Measurements from ENCODE around the gene NUP88. TPM values are rescaled to one million over a fixed set of nuclear protein-coding genes. Genes with fewer than 3 reads are reported as not detected.

The NUP88 gene
- total RNA-seq (10 to 100 TPM; 43.2 to 56.5 TPM), polyA plus RNA-seq (10 to 100 TPM; 28.2 to 50.7 TPM)
- long read RNA-seq, donor 1, transcript NUP88-207 (17 exons, 2,916 nt), result major isoform, 49 of 91 reads
- long read RNA-seq, donor 1, partial matches to known transcripts, result 26 of 91 reads
- long read RNA-seq, donor 1, other reads (novel, unspliced or antisense), result 14 of 91 reads
- long read RNA-seq, donor 2, transcript NUP88-207 (17 exons, 2,916 nt), result major isoform, 6 of 20 reads
- long read RNA-seq, donor 2, partial matches to known transcripts, result 2 of 20 reads
- long read RNA-seq, donor 2, other reads (novel, unspliced or antisense), result 12 of 20 reads

DNA sequence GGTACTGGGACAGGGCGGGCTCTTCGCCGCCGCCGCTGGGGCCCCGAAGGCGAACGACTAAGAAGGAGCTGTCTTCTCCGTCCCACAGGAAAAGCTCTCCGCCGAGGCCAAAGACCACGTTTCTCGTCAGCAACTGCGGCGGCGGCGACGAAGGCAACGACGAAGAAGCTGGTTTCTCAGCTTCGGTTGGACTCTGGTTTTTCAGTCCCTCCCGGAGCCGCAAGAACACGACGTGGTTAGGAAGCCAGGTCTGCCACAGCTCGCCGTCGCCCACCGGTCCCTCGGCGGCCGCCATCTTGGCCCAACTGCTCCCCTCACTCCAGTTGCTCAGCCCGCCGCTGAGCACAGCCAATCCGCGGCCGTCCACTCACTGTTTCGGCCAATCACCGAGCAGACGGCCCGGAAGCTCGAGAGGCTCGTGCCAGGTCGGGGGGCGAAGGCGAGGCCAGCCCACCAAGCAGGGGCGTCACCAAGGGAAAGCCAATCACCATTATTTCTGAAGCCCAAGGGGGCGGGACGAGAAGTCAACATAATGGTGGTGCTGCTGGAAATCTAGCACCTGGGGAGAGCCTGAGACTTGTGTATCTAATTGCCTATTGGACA is at the start of gene NUP88:
TSS of gene NUP88 (minus strand) at position 307 of the 603 bp plus-strand sequence. CDS start at position 295, 12 bp downstream.
- no peaks in the 10 kb centered on the region for H3K27me3 ChIP-seq (ENCODE audit: control insufficient read depth in 1 of 2, insufficient read depth in 2 of 2, low read length in 1 of 2)
- peak; percentile 98 to 99 for DNase-seq
- H3K36me3 ChIP-seq (ENCODE audit: control insufficient read depth in 1 of 2, insufficient read depth in 2 of 2, low read length in 1 of 2), result no peaks in the 10 kb centered on the region
- intact Hi-C loops (cut with DNase I), result loop anchor here in 1 of 2 donors (1.0 kb wide), 1 partner anchor 20 kb away; the partner anchor contains the start of gene C1QBP
- H3K4me1 ChIP-seq (ENCODE audit: control insufficient read depth in 1 of 2, insufficient read depth in 2 of 2, low read length in 2 of 2), result peaks cover 0 to 4% of the 10 kb centered on the region in 2 donors
- H3K4me3 ChIP-seq (ENCODE audit: low read length in 2 of 2), result peak within 1 kb of the TSS; percentile 31 to 83
- peak within 1 kb of the TSS in 1 of 2 donors; percentile 46 for H3K27ac ChIP-seq (ENCODE audit: low read depth in 1 of 2, low read length in 2 of 2)
- H3K9me3 ChIP-seq (ENCODE audit: control insufficient read depth, low read length), result no peaks in the 10 kb centered on the region
- 0% methylated on average over 49 of the region's 49 CpGs for WGBS, 2 donors
- ATAC-seq (ENCODE audit: low FRiP score), result peak; percentile 99

DNA sequence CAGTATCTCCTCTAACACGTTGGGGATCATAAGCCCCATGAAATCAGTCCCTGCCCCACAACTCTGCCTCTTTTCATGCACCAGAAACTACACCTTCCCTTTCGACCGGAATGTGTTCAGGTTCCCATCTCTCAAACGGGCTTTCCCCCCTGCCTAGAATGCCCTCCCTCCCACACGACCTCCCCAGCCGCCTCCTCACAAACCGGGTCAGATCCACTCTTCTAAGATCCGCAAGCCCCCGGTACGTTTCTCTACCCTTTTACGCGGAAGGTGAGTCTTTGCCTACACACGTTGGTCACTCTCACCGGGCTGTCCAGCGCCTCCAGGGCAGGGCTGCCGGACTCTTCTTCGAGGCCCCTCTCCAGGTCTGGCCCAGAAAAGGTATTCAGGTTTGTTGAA is 48.6 kb upstream of the NUP88 start:
- H3K9me3 ChIP-seq (ENCODE audit: control insufficient read depth, low read length), result no peaks in the 10 kb centered on the region
- 0% methylated on average over 17 of the region's 17 CpGs for WGBS, 2 donors
- DNase-seq (no peak), ATAC-seq (ENCODE audit: low FRiP score) (no peak)
- H3K4me1 ChIP-seq (ENCODE audit: control insufficient read depth in 1 of 2, insufficient read depth in 2 of 2, low read length in 2 of 2), result peaks cover 0 to 7% of the 10 kb centered on the region in 2 donors
- no peaks in the 10 kb centered on the region for H3K36me3 ChIP-seq (ENCODE audit: control insufficient read depth in 1 of 2, insufficient read depth in 2 of 2, low read length in 1 of 2)
- no peaks in the 10 kb centered on the region for H3K27me3 ChIP-seq (ENCODE audit: control insufficient read depth in 1 of 2, insufficient read depth in 2 of 2, low read length in 1 of 2)
- H3K27ac ChIP-seq (ENCODE audit: low read depth in 1 of 2, low read length in 2 of 2), result no peak overlapping the region
- intact Hi-C loops (cut with DNase I), result loop anchor here (2.0 kb wide), 1 partner anchor 19 kb away; the partner anchor contains the start of genes DERL2 (in 2 of the 2) and MIS12 (in 2 of the 2)
- H3K4me3 ChIP-seq (ENCODE audit: low read length in 2 of 2), result peak overlapping the region; percentile 61 to 80

DNA sequence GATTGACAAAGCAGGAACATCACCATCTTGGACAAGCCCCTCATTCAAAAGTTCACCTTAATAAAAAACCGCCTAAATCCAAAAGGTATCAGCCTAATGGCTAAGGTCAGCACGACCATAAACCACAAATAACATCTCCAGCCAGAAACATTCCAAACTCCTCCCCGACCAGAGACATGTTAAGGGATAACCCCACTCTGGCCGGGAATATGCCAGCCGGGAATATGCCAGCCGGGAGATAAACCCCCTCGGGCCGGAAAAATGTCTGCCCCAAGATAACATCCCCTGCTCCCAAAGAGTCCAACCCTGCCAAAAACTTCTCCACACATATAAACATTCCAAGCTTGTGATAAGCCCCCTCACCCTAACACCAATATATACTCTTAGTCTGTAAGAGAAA is 48.0 kb upstream of the NUP88 start:
- no peak overlapping the region for H3K27ac ChIP-seq (ENCODE audit: low read depth in 1 of 2, low read length in 2 of 2)
- H3K36me3 ChIP-seq (ENCODE audit: control insufficient read depth in 1 of 2, insufficient read depth in 2 of 2, low read length in 1 of 2), result no peaks in the 10 kb centered on the region
- peaks cover 0 to 7% of the 10 kb centered on the region in 2 donors for H3K4me1 ChIP-seq (ENCODE audit: control insufficient read depth in 1 of 2, insufficient read depth in 2 of 2, low read length in 2 of 2)
- no peaks in the 10 kb centered on the region for H3K27me3 ChIP-seq (ENCODE audit: control insufficient read depth in 1 of 2, insufficient read depth in 2 of 2, low read length in 1 of 2)
- intact Hi-C loops (cut with DNase I), result no loop called here
- WGBS, 2 donors, result 3 to 4% methylated on average over 8 of the region's 8 CpGs
- H3K4me3 ChIP-seq (ENCODE audit: low read length in 2 of 2), result peak overlapping the region in 1 of 2 donors; percentile 80
- DNase-seq, result no peak
- no peak for ATAC-seq (ENCODE audit: low FRiP score)
- H3K9me3 ChIP-seq (ENCODE audit: control insufficient read depth, low read length), result no peaks in the 10 kb centered on the region

DNA sequence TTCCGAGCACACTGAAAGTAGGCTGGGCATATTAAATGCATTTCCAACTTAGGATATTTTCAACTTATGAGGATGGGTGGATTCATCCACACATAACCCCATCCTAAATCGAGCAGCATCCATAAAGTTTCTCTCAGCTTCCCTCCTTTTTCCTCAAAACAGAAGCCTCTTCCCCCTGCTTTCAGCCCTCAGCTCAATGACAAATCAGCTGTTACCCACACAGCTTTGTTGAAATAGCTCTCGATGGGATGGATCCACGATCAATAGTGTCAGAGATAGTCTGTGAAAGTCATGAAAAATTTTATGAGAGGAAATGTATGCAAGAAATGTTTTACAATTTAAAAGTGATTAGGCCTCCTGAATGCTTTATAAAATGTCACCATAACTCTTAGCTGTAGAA is 46.8 kb upstream of the NUP88 start:
- intact Hi-C loops (cut with DNase I), result no loop called here
- WGBS, 2 donors, result 91% methylated on average over 4 of the region's 4 CpGs
- Histone ChIP-seq H3K27me3 (ENCODE audit: control insufficient read depth in 1 of 2, insufficient read depth in 2 of 2, low read length in 1 of 2) (no peaks in the 10 kb centered on the region), H3K9me3 (ENCODE audit: control insufficient read depth, low read length) (no peaks in the 10 kb centered on the region), H3K36me3 (ENCODE audit: control insufficient read depth in 1 of 2, insufficient read depth in 2 of 2, low read length in 1 of 2) (peaks cover 0 to 2% of the 10 kb centered on the region in 2 donors), H3K4me1 (ENCODE audit: control insufficient read depth in 1 of 2, insufficient read depth in 2 of 2, low read length in 2 of 2) (peaks cover 0 to 7% of the 10 kb centered on the region in 2 donors), H3K4me3 (ENCODE audit: low read length in 2 of 2) (no peak overlapping the region), H3K27ac (ENCODE audit: low read depth in 1 of 2, low read length in 2 of 2) (no peak overlapping the region)
- no peak for DNase-seq
- ATAC-seq (ENCODE audit: low FRiP score), result no peak

DNA sequence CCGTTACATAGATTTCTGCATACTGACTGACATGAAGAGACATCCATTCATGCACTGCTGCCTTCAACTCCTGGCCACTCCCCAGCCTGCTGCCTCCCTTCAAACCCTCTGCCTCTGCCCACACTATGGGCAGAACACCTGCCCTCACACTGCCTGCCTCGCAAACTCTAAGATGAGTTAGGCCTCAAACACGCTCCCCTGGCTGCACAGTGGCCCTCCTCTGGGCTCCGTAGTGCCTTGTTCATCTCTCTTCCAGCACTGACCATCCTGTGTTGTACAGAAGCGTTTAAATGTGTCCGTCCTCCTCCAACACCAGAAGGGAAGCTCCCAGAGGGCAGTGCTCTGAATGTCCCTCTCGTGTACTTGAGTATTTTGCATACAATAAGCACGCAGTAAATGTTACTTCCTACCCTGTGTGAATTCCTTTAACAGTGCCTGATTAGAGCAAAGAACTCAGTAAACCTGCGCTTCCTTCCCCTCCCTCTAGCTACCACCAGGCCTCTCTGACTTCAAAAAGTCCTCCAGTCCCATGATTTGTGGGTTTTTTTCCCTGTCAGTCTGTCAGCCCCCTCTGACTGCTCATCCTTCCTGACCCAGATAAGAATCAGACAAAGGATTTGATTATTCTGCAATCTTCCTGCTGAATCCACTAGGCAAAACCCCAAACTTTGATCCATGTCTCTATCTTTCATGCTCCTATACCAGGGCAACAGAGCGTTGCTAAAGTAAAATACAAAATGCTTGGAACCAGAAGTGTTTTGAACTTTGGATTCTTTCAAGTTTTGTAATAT is 45.5 kb upstream of the NUP88 start:
- intact Hi-C loops (cut with DNase I), result no loop called here
- H3K27ac ChIP-seq (ENCODE audit: low read depth in 1 of 2, low read length in 2 of 2), result no peak overlapping the region
- H3K27me3 ChIP-seq (ENCODE audit: control insufficient read depth in 1 of 2, insufficient read depth in 2 of 2, low read length in 1 of 2), result no peaks in the 10 kb centered on the region
- H3K4me3 ChIP-seq (ENCODE audit: low read length in 2 of 2), result no peak overlapping the region
- no peaks in the 10 kb centered on the region for H3K9me3 ChIP-seq (ENCODE audit: control insufficient read depth, low read length)
- H3K36me3 ChIP-seq (ENCODE audit: control insufficient read depth in 1 of 2, insufficient read depth in 2 of 2, low read length in 1 of 2), result peaks cover 0 to 2% of the 10 kb centered on the region in 2 donors
- ATAC-seq (ENCODE audit: low FRiP score), result no peak
- WGBS, 2 donors, result 87 to 88% methylated on average over 10 of the region's 10 CpGs
- no peak for DNase-seq
- H3K4me1 ChIP-seq (ENCODE audit: control insufficient read depth in 1 of 2, insufficient read depth in 2 of 2, low read length in 2 of 2), result peaks cover 0 to 7% of the 10 kb centered on the region in 2 donors

DNA sequence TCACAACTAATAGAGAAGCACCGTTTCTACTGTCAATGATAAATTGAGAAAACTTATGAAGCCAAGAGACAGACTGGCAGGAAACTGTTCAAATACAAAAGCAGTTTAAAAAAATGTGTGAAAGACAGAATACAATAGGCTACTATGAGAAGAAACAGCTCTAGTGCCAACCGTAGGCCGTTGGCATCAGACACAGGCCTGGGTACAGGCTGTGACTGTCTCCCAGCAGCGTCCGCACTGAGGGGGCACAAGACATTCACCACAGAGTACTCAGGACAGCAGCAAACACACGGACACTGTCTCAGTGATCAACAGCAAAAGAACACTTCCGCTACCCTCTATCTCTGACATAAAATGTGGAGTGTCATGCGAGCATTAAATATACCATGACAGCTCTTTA is 27.3 kb upstream of the NUP88 start:
- Histone ChIP-seq H3K4me1 (ENCODE audit: control insufficient read depth in 1 of 2, insufficient read depth in 2 of 2, low read length in 2 of 2) (no peaks in the 10 kb centered on the region), H3K36me3 (ENCODE audit: control insufficient read depth in 1 of 2, insufficient read depth in 2 of 2, low read length in 1 of 2) (peaks cover 2 to 6% of the 10 kb centered on the region in 2 donors), H3K9me3 (ENCODE audit: control insufficient read depth, low read length) (no peaks in the 10 kb centered on the region), H3K27me3 (ENCODE audit: control insufficient read depth in 1 of 2, insufficient read depth in 2 of 2, low read length in 1 of 2) (no peaks in the 10 kb centered on the region), H3K27ac (ENCODE audit: low read depth in 1 of 2, low read length in 2 of 2) (no peak overlapping the region), H3K4me3 (ENCODE audit: low read length in 2 of 2) (no peak overlapping the region)
- no peak for ATAC-seq (ENCODE audit: low FRiP score)
- no peak for DNase-seq
- WGBS, 2 donors, result 88% methylated on average over 8 of the region's 8 CpGs
- intact Hi-C loops (cut with DNase I), result no loop called here

DNA sequence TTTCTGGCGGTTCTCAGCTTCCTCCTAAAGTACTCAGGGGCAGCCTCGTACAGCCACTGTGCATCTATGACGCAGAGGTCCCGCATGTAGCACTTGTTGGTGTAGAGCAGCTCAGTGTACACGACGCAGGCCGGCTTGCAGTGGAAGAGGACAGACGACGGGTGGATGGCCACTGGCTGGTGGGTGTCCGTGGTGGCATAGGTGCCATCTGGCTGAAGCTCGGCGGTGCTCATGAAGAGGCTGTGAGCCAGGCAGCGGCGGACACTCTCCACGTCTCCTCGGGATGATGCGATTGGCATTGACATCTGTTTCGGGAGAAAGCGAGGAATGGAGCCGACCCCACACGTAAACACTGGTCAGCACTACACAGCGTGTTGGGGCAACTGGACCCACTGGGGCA is 24.7 kb upstream of the NUP88 start:
- no peak for ATAC-seq (ENCODE audit: low FRiP score)
- intact Hi-C loops (cut with DNase I), result loop anchor here in 1 of 2 donors (5.0 kb wide), 1 partner anchor 197 kb away; no protein-coding TSS in a partner anchor
- 92 to 95% methylated on average over 22 of the region's 22 CpGs for WGBS, 2 donors
- Histone ChIP-seq H3K4me1 (ENCODE audit: control insufficient read depth in 1 of 2, insufficient read depth in 2 of 2, low read length in 2 of 2) (no peaks in the 10 kb centered on the region), H3K27ac (ENCODE audit: low read depth in 1 of 2, low read length in 2 of 2) (no peak overlapping the region), H3K4me3 (ENCODE audit: low read length in 2 of 2) (no peak overlapping the region), H3K27me3 (ENCODE audit: control insufficient read depth in 1 of 2, insufficient read depth in 2 of 2, low read length in 1 of 2) (no peaks in the 10 kb centered on the region), H3K9me3 (ENCODE audit: control insufficient read depth, low read length) (no peaks in the 10 kb centered on the region), H3K36me3 (ENCODE audit: control insufficient read depth in 1 of 2, insufficient read depth in 2 of 2, low read length in 1 of 2) (peaks cover 2% of the 10 kb centered on the region in 2 donors)
- DNase-seq, result no peak

DNA sequence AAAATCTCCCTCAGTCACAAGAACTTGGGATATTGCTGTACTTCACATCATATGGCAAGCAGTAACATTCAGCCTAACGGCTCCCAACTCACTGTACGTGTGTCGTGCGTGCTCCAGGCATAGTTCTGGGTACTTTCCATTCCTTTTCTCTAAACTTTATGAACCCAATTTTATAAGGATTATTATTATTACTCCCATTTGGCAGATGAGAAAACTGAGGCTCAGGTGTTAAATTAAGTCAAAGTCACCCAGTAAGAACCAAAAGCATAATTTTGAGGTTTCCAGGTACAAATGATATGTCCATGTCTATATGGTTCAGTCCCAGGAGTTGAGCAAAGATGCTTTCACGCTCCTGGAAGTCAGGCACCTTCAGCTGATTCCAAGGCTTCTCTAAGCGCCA is 24.3 kb upstream of the NUP88 start:
- no peak overlapping the region for H3K27ac ChIP-seq (ENCODE audit: low read depth in 1 of 2, low read length in 2 of 2)
- no peaks in the 10 kb centered on the region for H3K9me3 ChIP-seq (ENCODE audit: control insufficient read depth, low read length)
- ATAC-seq (ENCODE audit: low FRiP score) (no peak), DNase-seq (no peak)
- no peaks in the 10 kb centered on the region for H3K4me1 ChIP-seq (ENCODE audit: control insufficient read depth in 1 of 2, insufficient read depth in 2 of 2, low read length in 2 of 2)
- 95 to 96% methylated on average over 6 of the region's 6 CpGs for WGBS, 2 donors
- H3K36me3 ChIP-seq (ENCODE audit: control insufficient read depth in 1 of 2, insufficient read depth in 2 of 2, low read length in 1 of 2), result peaks cover under 1 to 2% of the 10 kb centered on the region in 2 donors
- H3K27me3 ChIP-seq (ENCODE audit: control insufficient read depth in 1 of 2, insufficient read depth in 2 of 2, low read length in 1 of 2), result no peaks in the 10 kb centered on the region
- intact Hi-C loops (cut with DNase I), result loop anchor here in 1 of 2 donors (5.0 kb wide), 1 partner anchor 196 kb away; no protein-coding TSS in a partner anchor
- H3K4me3 ChIP-seq (ENCODE audit: low read length in 2 of 2), result no peak overlapping the region

All from aorta (tissue), 5 donors.